LNCAP (cell line): ENCODE measurements around the gene TNFRSF1A.

Experiments
- CTCF ChIP-seq: fragments of 450-650 bp; IDR thresholded peaks from 2 replicates; pipeline ENCODE4 v1.5.1; 2017; ENCODE audit warnings: mild to moderate bottlenecking

The TNFRSF1A gene

DNA sequence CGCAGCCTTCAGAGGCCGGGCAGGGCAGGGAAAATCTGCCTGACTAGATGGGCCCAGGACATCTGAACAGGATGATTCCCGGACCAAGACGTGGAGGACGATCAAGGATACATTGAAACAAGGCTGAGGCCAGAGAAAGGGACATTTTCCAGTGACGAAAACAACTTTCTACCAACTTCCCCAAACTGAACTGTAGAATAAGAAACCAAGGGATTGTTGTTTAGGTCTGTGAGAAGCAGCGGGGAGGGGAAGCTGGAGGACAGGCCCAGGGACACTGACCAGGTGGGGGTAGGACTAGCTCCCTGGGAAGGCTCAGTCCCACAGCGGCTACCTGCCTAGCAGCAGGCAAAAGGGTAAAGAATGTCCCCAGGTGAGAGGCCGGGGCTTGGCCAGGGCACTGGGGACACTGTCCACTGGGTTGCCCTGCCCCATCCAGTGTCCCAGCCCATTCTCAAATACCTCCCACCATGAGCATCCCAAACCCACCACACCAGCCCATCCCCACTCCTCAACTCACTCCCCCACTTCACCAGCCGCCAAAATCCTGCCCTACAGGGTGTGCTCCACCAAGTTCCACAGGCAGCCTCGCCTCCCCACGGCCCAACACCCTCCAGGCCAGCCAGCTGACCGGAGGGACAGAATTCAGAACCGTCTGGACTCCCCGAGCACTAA lies 995 bp downstream of the TNFRSF1A start:
- TF ChIP-seq CTCF = no peak

GRCh38 chr12:6340032-6340638 lies 1.7 kb downstream of the TNFRSF1A start:
- no peak for TF ChIP-seq CTCF

DNA sequence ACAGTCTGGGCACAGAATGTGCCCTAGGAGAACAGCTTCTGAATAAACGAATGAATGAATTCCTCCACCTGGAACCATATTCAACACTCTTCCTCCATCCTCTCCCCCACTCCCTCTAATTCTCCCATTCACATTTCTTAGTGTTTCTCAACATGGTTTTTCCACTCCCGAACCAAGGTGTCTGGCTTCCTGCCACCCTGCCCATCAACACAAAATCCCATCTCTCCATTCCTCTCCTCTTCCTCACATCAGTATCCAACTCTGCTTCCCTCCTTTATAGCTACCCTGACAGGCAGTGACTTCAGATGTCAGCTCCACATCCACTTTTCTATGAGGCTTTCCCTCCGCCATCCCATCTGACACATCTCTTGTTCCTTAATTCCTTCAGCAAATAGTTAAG lies 2.9 kb downstream of the TNFRSF1A start:
- no peak for TF ChIP-seq CTCF

- no peak for TF ChIP-seq CTCF
Measured at GRCh38 chr12:6337958-6338433, 3.9 kb downstream of the TNFRSF1A start.

- TF ChIP-seq CTCF = no peak
Measured at GRCh38 chr12:6336889-6337853, 4.7 kb downstream of the TNFRSF1A start.

DNA sequence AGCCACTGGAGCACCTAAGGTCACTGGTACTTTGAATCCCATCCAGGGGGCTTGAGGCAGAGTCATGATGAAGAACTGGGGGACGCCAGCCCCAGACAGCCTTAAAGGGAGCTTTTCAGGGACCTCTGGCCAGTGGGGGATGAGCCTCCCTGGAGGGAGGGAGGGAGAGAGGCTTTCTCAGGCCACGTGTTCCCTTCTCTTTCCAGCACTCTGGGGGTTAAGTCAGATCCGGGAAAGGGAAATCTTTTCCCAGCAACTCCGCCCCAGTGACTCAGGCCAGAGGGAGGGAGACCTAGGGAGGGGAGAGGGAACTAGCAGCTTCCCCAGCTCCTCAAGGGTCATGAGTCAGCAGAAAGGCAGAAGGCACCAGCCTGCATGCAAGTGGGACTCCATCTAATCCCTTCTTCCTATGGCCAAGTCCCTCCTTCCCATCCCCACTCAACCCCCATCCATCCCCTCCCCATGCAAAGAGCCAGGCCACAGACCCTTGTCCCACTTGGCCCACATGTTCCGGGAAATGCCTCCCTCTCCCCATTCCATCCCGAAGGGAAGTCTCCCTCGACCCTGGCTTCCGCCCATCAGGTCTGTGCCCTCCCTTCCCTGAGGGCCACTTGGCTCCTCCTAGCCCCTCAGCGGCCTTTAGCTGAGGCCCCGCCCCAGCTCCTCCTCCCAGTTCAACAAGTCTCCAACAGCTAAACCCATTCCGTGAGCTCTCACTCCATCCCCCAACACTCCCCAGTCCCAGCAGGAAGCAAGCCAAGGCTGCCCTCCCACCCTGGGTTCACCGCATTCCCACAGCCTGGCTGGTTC lies 5.6 kb downstream of the TNFRSF1A start:
- no peak for TF ChIP-seq CTCF
